Measurements from ENCODE around the gene PRG3.

- no peak for TF ChIP-seq POLR2A (IDR thresholded peaks at IDR 0.05)
- TF ChIP-seq POLR2AphosphoS5 (IDR thresholded peaks at IDR 0.05) = no peak
These were observed 6.0 kb downstream of the PRG3 start for GRCh38 chr11:57374966-57375365.

Data from upper lobe of left lung (tissue), 4 donors.